Heart right ventricle (tissue), 16 donors: ENCODE data around the gene EEF1G. TPM values are rescaled to one million over a fixed set of nuclear protein-coding genes. Genes with fewer than 3 reads are reported as not detected.
"Not testable (repeated sequence)": the region's sequence is repeated elsewhere in the genome, so short reads cannot be mapped to it uniquely, and the experiment has no call there.

ENCODE experiments used
- ATAC-seq, 8 donors: fragments of 200-7000 bp; cut with Tn5 transposase; one replicate each; pipeline ENCODE4 v1.9.1; 2020; ENCODE audit warnings: mild to moderate bottlenecking in 8 of 8, moderate library complexity in 8 of 8, moderate number of reproducible peaks in 1 of 8
- DNase-seq, 2 donors: peaks; one replicate each; pipeline ENCODE4 v3.0.0-alpha.2; 2020
- H3K27ac ChIP-seq, 10 donors: fragments of 200-600 bp; sonication (generic) in 2 of 10; one replicate each; pipeline versions ENCODE4 v1.5.0 to v1.8.0; 2020 to 2022; ENCODE audit warnings: mild to moderate bottlenecking in 3 of 10
- H3K27me3 ChIP-seq, 7 donors: fragments of 200-600 bp; one replicate each; pipeline ENCODE4 v1.8.0; 2021 to 2022; ENCODE audit warnings: mild to moderate bottlenecking in 2 of 7
- H3K36me3 ChIP-seq, 9 donors: fragments of 200-600 bp; sonication (generic) in 1 of 9; one replicate each; pipeline versions ENCODE4 v1.5.0 to v1.8.0; 2020 to 2022; ENCODE audit warnings: mild to moderate bottlenecking in 2 of 9
- H3K4me1 ChIP-seq, 9 donors: fragments of 200-600 bp; sonication (generic) in 1 of 9; one replicate each; pipeline versions ENCODE4 v1.5.0 to v1.8.0; 2020 to 2022; ENCODE audit warnings: mild to moderate bottlenecking in 4 of 9
- H3K4me3 ChIP-seq, 10 donors: fragments of 200-600 bp; sonication (generic) in 2 of 10; one replicate each; pipeline versions ENCODE4 v1.5.0 to v1.8.0; 2020 to 2022; ENCODE audit warnings: mild to moderate bottlenecking in 7 of 10, moderate library complexity in 2 of 10
- H3K9me3 ChIP-seq, 11 donors: fragments of 200-600 bp in 10 of 11; sonication (generic) in 2 of 11; one replicate each; pipeline versions ENCODE4 v1.5.0 to v1.8.0; 2013 to 2022; ENCODE audit warnings: mild to moderate bottlenecking in 2 of 11, control low read depth in 1 of 11, moderate library complexity in 1 of 11
- CTCF ChIP-seq, 9 donors: fragments of 200-600 bp; sonication (generic) in 2 of 9; IDR thresholded peaks; one replicate each; pipeline versions ENCODE4 v1.5.0 to v1.8.0; 2021 to 2022; ENCODE audit warnings: antibody characterized with exemption in 9 of 9, mild to moderate bottlenecking in 5 of 9, moderate library complexity in 1 of 9
- WGBS, 2 donors: extraction: QIAGEN DNeasy Blood & Tissue Kit; methylation state at CpG; one replicate each; pipeline ENCODE4 v1.1.7; 2013; ENCODE audit warnings: inconsistent platforms in 1 of 2; 5-methylcytosine and 5-hydroxymethylcytosine counted together
- intact Hi-C, 10 donors: fragments of 100-400 bp; cut with DNase I; formaldehyde crosslinking; loops; one replicate each; pipeline versions ENCODE4 v1.11.1 to v1.14.2; 2022
- polyA plus RNA-seq, 2 donors: library from polyadenylated mRNA; stranded (reverse); fragments of 200-250 nt; gene quantifications; one replicate each; pipeline ENCODE4 v1.2.3, GENCODE V29; 2013
- total RNA-seq, 10 donors: library from RNA; stranded (reverse); fragmentation: NEBNext Ultra II Directional in 3 of 10; extraction: Animal tissue kit (Norgen Biotek cat#: 25700) in 3 of 10; gene quantifications; one replicate each; pipeline versions ENCODE4 v1.2.1 to v1.2.4, GENCODE V29; 2021 to 2023
- donor health status: Arrhythmogenic right ventricular cardiomyopathy.
- donor health status: ischemic (EF 13 %, LVEDD 7.1; RV severe dilation, severe dysfunction).
- donor health status: healthy with polysubstance abuse.
- donor health status: DM: no; HTN: yes; CAD: no.
- donor health status: DM: no; HTN: no; CAD: no.
- donor health status: ischemic (EF 25% LVEDD 6.9; RV normal size, moderate dysfunction).
- donor health status: ischemic (EF 25% LVEDD 5.7; RV mildly dilated, moderate dysfunction).
- donor health status: healthy.
- donor health status: DM: yes; HTN: yes; CAD: no.
- donor health status: Ischemic cardiomyopathy.
- donor health status: ischemic (EF 35%, LVEDD 5.7; RV mildly dilated, moderate dysfunction).
- donor health status: nonischemic (EF 11% LVEDD 7.7; RV severe dilation, severe dysfunction).
- donor health status: DM: yes; HTN: yes; CAD: no.
- donor health status: PGD.
- donor health status: ischemic (EF 29% LVEDD 5.4; RV normal size, mild dysfunction).
- donor health status: nonischemic (EF 23%, LVEDD 6.1; RV moderate dilation, normal function).

The EEF1G gene
- total and polyA plus RNA-seq, 12 donors = 555 to 1,173 (median 1,002) TPM

GRCh38 chr11:62569611-62570010 is 4.1 kb downstream of the EEF1G start:
- intact Hi-C loops = loop anchor here in 2 of 10 donors (10.0 kb wide), 2 partner anchors 175 to 285 kb away; no protein-coding TSS in a partner anchor
- TF ChIP-seq CTCF (IDR thresholded peaks at IDR 0.05) = no peak
- no peak overlapping the region for H3K4me3 ChIP-seq
- WGBS, 2 donors = 81 to 88% methylated on average over 1 of the region's 1 CpG
- H3K9me3 ChIP-seq = no peaks in the 10 kb centered on the region
- peaks cover 4 to 44% (median 30%) of the 10 kb centered on the region in 9 donors for H3K4me1 ChIP-seq
- H3K27ac ChIP-seq = peak overlapping the region in 6 of 10 donors; percentile 16 to 68 (median 42)
- peaks cover 0 to 81% (median 58%) of the 10 kb centered on the region in 9 donors for H3K36me3 ChIP-seq
- H3K27me3 ChIP-seq = no peaks in the 10 kb centered on the region
- no peak for ATAC-seq
- no peak for DNase-seq

GRCh38 chr11:62567018-62567633 is 6.6 kb downstream of the EEF1G start:
- DNase-seq = no peak
- no peak for ATAC-seq
- no peak for TF ChIP-seq CTCF (IDR thresholded peaks at IDR 0.05)
- Histone ChIP-seq H3K27me3 (no peaks in the 10 kb centered on the region), H3K27ac (no peak overlapping the region), H3K36me3 (peaks cover 0 to 100% (median 71%) of the 10 kb centered on the region in 9 donors), H3K9me3 (no peaks in the 10 kb centered on the region), H3K4me3 (no peak overlapping the region), H3K4me1 (peaks cover 0 to 32% (median 18%) of the 10 kb centered on the region in 9 donors)
- 87 to 88% methylated on average over 8 of the region's 8 CpGs for WGBS, 2 donors
- intact Hi-C loops = loop anchor here in 1 of 10 donors (10.0 kb wide), 1 partner anchor 172 kb away; no protein-coding TSS in a partner anchor

- H3K36me3 ChIP-seq = peaks cover 0 to 100% (median 75%) of the 10 kb centered on the region in 9 donors
- peaks cover 0 to 26% (median 12%) of the 10 kb centered on the region in 9 donors for H3K4me1 ChIP-seq
- WGBS, 2 donors = 93 to 94% methylated on average over 8 of the region's 8 CpGs
- H3K4me3 ChIP-seq = no peak overlapping the region
- no peak for DNase-seq
- no peak for TF ChIP-seq CTCF (IDR thresholded peaks at IDR 0.05)
- no peak for ATAC-seq
- no peaks in the 10 kb centered on the region for H3K9me3 ChIP-seq
- intact Hi-C loops = loop anchor here in 1 of 10 donors (10.0 kb wide), 1 partner anchor 171 kb away; no protein-coding TSS in a partner anchor
- H3K27ac ChIP-seq = no peak overlapping the region
- H3K27me3 ChIP-seq = no peaks in the 10 kb centered on the region
These were observed 7.4 kb downstream of the EEF1G start for GRCh38 chr11:62566247-62566646.

- no peaks in the 10 kb centered on the region for H3K27me3 ChIP-seq
- intact Hi-C loops = loop anchor here in 1 of 10 donors (10.0 kb wide), 1 partner anchor 170 kb away; no protein-coding TSS in a partner anchor
- peaks cover 4 to 29% (median 16%) of the 10 kb centered on the region in 9 donors for H3K4me1 ChIP-seq
- no peak for TF ChIP-seq CTCF (IDR thresholded peaks at IDR 0.05)
- H3K27ac ChIP-seq = no peak overlapping the region
- WGBS, 2 donors = 70 to 75% methylated on average over 5 of the region's 5 CpGs
- DNase-seq (no peak), ATAC-seq (no peak)
- no peaks in the 10 kb centered on the region for H3K9me3 ChIP-seq
- no peak overlapping the region for H3K4me3 ChIP-seq
- H3K36me3 ChIP-seq = peaks cover 0 to 100% (median 67%) of the 10 kb centered on the region in 9 donors
These were observed 8.4 kb downstream of the EEF1G start for GRCh38 chr11:62565100-62565802.

- WGBS, 2 donors = 69 to 78% methylated on average over 3 of the region's 3 CpGs
- ATAC-seq, H3K27me3 ChIP-seq, DNase-seq, H3K9me3 ChIP-seq, H3K4me3 ChIP-seq: not testable (repeated sequence)
- Histone ChIP-seq H3K36me3 (peaks cover 0 to 94% (median 51%) of the 10 kb centered on the region in 9 donors), H3K4me1 (peaks cover 13 to 41% (median 27%) of the 10 kb centered on the region in 9 donors), H3K27ac (peak overlapping the region in 4 of 10 donors; percentile 15 to 76 (median 64))
- intact Hi-C loops = loop anchor here in 6 of 10 donors (2.0 to 10.0 kb wide), 7 partner anchors 19 to 167 kb away; no protein-coding TSS in a partner anchor
These were observed 11.9 kb downstream of the EEF1G start for GRCh38 chr11:62561677-62562230.
